Measurements from ENCODE around the gene INPP5A.

INPP5A gene

DNA sequence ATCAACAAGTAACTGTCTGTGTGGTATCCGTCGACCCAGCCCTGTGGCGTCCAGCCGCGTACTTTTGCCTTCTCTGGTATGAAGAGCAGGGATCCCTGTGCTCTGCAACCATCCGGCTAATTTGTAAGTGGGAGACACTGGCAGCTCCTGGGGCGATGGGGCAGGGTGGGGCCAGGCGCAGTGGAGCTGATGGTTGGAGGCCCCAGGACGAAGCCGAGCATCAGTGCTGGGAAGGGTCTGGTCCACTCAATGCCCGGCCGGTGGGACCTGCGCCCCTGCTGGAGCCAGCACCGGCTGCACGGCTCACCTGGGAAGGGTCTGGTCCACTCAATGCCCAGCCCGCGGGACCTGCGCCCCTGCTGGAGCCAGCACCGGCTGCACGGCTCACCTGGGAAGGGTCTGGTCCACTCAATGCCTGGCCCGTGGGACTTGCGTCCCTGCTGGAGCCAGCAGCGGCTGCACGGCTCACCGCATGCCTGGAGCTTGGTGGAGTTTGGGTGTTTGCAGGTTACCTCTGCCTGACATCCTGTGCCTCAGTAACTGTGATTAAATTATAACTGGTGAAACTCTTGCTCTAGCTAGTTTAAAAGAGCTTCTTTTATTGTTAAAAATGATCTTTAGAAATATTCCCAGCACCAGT is 152.3 kb downstream of the INPP5A start:
- H3K27ac ChIP-seq = no peak overlapping the region
- no peak for TF ChIP-seq ZFX (IDR thresholded peaks at IDR 0.05)
- TF ChIP-seq, protein P1, sequence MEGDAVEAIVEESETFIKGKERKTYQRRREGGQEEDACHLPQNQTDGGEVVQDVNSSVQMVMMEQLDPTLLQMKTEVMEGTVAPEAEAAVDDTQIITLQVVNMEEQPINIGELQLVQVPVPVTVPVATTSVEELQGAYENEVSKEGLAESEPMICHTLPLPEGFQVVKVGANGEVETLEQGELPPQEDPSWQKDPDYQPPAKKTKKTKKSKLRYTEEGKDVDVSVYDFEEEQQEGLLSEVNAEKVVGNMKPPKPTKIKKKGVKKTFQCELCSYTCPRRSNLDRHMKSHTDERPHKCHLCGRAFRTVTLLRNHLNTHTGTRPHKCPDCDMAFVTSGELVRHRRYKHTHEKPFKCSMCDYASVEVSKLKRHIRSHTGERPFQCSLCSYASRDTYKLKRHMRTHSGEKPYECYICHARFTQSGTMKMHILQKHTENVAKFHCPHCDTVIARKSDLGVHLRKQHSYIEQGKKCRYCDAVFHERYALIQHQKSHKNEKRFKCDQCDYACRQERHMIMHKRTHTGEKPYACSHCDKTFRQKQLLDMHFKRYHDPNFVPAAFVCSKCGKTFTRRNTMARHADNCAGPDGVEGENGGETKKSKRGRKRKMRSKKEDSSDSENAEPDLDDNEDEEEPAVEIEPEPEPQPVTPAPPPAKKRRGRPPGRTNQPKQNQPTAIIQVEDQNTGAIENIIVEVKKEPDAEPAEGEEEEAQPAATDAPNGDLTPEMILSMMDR (conservative IDR thresholded peaks at IDR 0.05) = no peak

DNA sequence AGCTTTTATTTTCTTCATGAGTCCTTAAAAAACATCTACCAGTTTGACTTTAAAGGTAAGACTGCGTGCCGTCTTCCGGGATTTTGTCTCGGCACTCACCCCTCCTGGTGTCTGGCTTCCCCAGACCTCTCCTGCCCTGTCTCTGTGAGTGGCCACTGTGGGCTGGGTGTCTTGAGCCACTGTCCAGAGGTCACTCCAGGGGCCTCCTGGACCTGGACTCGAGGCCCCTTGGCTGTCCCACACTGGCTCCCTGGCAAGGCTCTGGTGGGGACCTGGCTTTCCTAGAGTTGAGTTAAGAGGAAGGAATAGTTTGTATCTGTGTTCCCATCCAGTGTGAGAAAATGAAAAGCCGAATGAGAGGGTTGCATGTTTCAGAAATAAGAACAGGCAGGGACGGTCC is 152.8 kb downstream of the INPP5A start:
- no peak for TF ChIP-seq ZFX (IDR thresholded peaks at IDR 0.05)
- TF ChIP-seq, protein P1 (conservative IDR thresholded peaks at IDR 0.05) = no peak
- no peak overlapping the region for H3K27ac ChIP-seq

DNA sequence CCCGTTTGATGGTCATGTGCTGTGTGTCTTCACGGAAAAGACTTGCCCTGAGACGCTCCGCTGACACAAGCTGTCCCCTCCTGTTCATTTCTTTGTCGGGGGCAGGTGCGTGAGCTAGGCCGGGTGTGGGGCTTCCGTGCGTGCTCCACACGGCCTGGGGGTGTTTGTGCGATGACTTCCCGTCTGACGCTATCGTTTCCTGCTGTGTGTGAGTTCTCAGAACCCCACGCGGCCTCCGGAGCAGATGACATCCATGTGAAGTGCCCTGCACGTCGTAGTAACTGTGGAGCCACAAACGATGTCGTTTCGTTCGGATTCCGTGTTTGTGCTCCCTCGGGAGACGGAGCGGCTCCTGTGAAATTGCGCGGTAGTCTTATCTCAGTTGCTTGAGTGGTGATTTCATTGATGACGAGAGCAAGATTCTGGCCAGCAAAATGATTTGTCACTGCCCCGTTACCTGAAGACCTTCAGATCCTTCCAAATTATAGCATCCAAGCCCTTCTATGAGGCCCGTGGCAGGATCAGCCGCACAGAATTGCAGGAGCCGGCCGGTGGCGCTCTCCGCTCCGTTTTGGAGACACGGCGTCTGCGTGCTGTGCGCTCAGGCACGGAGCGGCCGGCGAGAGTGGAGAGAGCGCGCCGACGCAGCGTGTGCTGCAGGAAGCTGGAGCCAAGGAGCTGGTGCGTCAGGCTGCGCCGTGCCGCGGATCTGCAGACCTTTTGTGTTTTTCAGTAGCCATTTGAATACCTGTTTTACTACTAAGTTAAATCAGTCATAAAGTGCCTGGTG is 153.4 kb downstream of the INPP5A start:
- no peak for TF ChIP-seq ZFX (IDR thresholded peaks at IDR 0.05)
- TF ChIP-seq, protein P1 (conservative IDR thresholded peaks at IDR 0.05) = no peak
- no peak overlapping the region for H3K27ac ChIP-seq

GRCh38 chr10:132691711-132692153 is 154.1 kb downstream of the INPP5A start:
- no peak overlapping the region for H3K27ac ChIP-seq
- TF ChIP-seq, protein P1 (conservative IDR thresholded peaks at IDR 0.05) = no peak
- TF ChIP-seq ZFX (IDR thresholded peaks at IDR 0.05) = no peak

DNA sequence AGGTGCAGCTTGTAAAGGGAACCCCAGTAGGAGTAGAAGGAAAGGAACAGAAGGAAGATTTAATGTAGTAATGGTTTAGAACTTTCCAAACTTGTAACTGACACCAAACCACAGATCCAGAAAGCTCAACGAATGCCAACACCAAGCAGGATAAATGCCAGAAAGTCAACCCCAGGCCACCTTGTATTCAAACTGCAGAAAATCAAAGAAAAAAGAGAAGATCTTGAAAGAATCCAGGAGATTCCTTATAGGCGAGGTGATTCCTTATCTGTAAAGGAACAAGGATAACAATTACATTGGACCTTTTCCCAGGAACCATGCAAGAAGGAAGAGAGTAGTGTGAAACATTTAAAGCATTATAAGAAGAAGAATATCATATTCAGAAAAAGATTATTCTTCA is 154.7 kb downstream of the INPP5A start:
- no peak overlapping the region for H3K27ac ChIP-seq
- TF ChIP-seq, protein P1 (conservative IDR thresholded peaks at IDR 0.05) = no peak
- no peak for TF ChIP-seq ZFX (IDR thresholded peaks at IDR 0.05)

- H3K27ac ChIP-seq = no peak overlapping the region
- no peak for TF ChIP-seq ZFX (IDR thresholded peaks at IDR 0.05)
- TF ChIP-seq, protein P1 (conservative IDR thresholded peaks at IDR 0.05) = no peak
These were observed 156.1 kb downstream of the INPP5A start for GRCh38 chr10:132693676-132694075.

- H3K27ac ChIP-seq = no peak overlapping the region
- no peak for TF ChIP-seq ZFX (IDR thresholded peaks at IDR 0.05)
- TF ChIP-seq, protein P1 (conservative IDR thresholded peaks at IDR 0.05) = no peak
These were observed 158.6 kb downstream of the INPP5A start for GRCh38 chr10:132696204-132696603.
